Measurements from ENCODE around the gene CD83. TPM values are rescaled to one million over a fixed set of nuclear protein-coding genes. Genes with fewer than 3 reads are reported as not detected.

CD83 gene
- total and polyA plus RNA-seq, 2 of the 4 experiments (the other 2 are of a cell fraction): 2.0 to 2.5 TPM

DNA sequence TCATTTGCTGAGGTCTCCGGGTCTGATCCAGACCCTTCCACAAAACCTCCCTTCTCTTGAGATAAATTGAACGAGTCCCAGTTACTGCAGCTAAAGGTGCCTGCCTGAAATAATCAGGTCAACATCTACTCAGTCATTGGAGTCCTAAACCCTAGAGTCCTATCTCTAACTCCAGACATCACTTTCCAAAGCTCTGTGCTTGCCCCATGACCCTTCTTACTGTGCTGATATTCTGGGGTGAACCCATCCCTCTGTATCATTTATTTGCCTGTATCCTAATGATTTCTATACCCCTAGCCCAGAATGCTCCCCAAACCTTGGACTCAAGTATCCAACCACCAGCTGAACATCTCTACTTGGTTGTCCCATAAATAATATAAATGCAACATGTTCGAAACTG lies 35.7 kb downstream of the CD83 start:
- no peak overlapping the region for H3K4me2 ChIP-seq (ENCODE audit: low read depth, low read length)
- no peak overlapping the region for H2AK5ac ChIP-seq (ENCODE audit: low read depth, low read length)
- no peak overlapping the region for H2AFZ ChIP-seq (replicated peaks; ENCODE audit: low read length, poor library complexity)
- TF ChIP-seq BHLHE40 (IDR thresholded peaks at IDR 0.05; ENCODE audit: low read depth, low read length) (no peak), MXI1 (IDR thresholded peaks at IDR 0.05; ENCODE audit: borderline replicate concordance, low read depth, low read length) (no peak), POLR2A (IDR thresholded peaks at IDR 0.05; ENCODE audit: low read depth, low read length) (no peak), NFE2L2 (IDR thresholded peaks at IDR 0.05; ENCODE audit: low read depth, low read length) (no peak), RCOR1 (IDR thresholded peaks at IDR 0.05; ENCODE audit: insufficient replicate concordance, low read length) (no peak), RAD21 (IDR thresholded peaks at IDR 0.05; ENCODE audit: low read length) (no peak), MAFK (IDR thresholded peaks at IDR 0.05; ENCODE audit: low read depth, low read length) (no peak), CHD1 (IDR thresholded peaks at IDR 0.05; ENCODE audit: low read depth, low read length) (no peak)
- TF ChIP-seq, protein P1, sequence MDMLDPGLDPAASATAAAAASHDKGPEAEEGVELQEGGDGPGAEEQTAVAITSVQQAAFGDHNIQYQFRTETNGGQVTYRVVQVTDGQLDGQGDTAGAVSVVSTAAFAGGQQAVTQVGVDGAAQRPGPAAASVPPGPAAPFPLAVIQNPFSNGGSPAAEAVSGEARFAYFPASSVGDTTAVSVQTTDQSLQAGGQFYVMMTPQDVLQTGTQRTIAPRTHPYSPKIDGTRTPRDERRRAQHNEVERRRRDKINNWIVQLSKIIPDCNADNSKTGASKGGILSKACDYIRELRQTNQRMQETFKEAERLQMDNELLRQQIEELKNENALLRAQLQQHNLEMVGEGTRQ (IDR thresholded peaks at IDR 0.05; ENCODE audit: low read depth, low read length): no peak
- TF ChIP-seq, protein P2, sequence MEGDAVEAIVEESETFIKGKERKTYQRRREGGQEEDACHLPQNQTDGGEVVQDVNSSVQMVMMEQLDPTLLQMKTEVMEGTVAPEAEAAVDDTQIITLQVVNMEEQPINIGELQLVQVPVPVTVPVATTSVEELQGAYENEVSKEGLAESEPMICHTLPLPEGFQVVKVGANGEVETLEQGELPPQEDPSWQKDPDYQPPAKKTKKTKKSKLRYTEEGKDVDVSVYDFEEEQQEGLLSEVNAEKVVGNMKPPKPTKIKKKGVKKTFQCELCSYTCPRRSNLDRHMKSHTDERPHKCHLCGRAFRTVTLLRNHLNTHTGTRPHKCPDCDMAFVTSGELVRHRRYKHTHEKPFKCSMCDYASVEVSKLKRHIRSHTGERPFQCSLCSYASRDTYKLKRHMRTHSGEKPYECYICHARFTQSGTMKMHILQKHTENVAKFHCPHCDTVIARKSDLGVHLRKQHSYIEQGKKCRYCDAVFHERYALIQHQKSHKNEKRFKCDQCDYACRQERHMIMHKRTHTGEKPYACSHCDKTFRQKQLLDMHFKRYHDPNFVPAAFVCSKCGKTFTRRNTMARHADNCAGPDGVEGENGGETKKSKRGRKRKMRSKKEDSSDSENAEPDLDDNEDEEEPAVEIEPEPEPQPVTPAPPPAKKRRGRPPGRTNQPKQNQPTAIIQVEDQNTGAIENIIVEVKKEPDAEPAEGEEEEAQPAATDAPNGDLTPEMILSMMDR (conservative IDR thresholded peaks at IDR 0.05; ENCODE audit: low read depth, low read length): no peak
- H3K27me3 ChIP-seq (ENCODE audit: control insufficient read depth, insufficient read depth, low read length): peaks cover 34% of the 10 kb centered on the region
- H3K4ac ChIP-seq (ENCODE audit: low read depth, low read length): no peak overlapping the region
- H3K14ac ChIP-seq (replicated peaks; ENCODE audit: low read depth, low read length): no peak overlapping the region
- ChIA-PET POLR2A (ENCODE audit: unreplicated experiment) (no interaction called here), CTCF (no interaction called here)
- H3K27ac ChIP-seq (ENCODE audit: insufficient read depth, low read length): no peak overlapping the region
- H3K9ac ChIP-seq (ENCODE audit: low read depth, low read length): no peak overlapping the region
- intact Hi-C loops (cut with micrococcal nuclease): no loop called here
- no CpG with 5 or more reads among the region's 3 CpGs for WGBS, 2 experiments (ENCODE audit: extremely low coverage in 2 of 2, insufficient read length in 1 of 2)
- in situ Hi-C loops (cut with MboI; ENCODE audit: low sequenced_read_pairs): no loop called here
- no peak overlapping the region for H4K8ac ChIP-seq (ENCODE audit: low read depth in 2 of 2, low read length in 2 of 2)
- no peaks in the 10 kb centered on the region for H3K36me3 ChIP-seq (ENCODE audit: control insufficient read depth, insufficient read depth, low read length)
- no peaks in the 10 kb centered on the region for H3K4me1 ChIP-seq (ENCODE audit: control insufficient read depth, insufficient read depth, low read length)
- H2BK120ac ChIP-seq (ENCODE audit: low read depth, low read length): no peak overlapping the region
- H2BK5ac ChIP-seq (ENCODE audit: low read depth, low read length, poor library complexity, severe bottlenecking): no peak overlapping the region
- H2BK20ac ChIP-seq (ENCODE audit: low read depth, low read length): no peak overlapping the region
- no peak overlapping the region for H3K23ac ChIP-seq (ENCODE audit: low read depth, low read length)
- H3K56ac ChIP-seq (ENCODE audit: extremely low read depth, insufficient read depth, low read length): no peak overlapping the region
- dilution Hi-C loops (cut with HindIII; ENCODE audit: low sequenced_read_pairs, unreplicated experiment): no loop called here
- DNase-seq (no peak), ATAC-seq (ENCODE audit: low read depth) (no peak)
- no peaks in the 10 kb centered on the region for H3K79me1 ChIP-seq (ENCODE audit: low read depth in 1 of 2, low read length in 2 of 2)
- no peak overlapping the region for H2BK15ac ChIP-seq (ENCODE audit: low read depth, low read length)
- H2AK9ac ChIP-seq (replicated peaks; ENCODE audit: low read depth, low read length, poor library complexity): no peak overlapping the region
- no peaks in the 10 kb centered on the region for H4K20me1 ChIP-seq (ENCODE audit: insufficient read depth, low read length)
- no TSS peak for BruUV-seq (replicated peaks)
- no peak overlapping the region for H3K4me3 ChIP-seq (ENCODE audit: insufficient read depth, low read depth, low read length)
- no peak overlapping the region for H4K5ac ChIP-seq (ENCODE audit: low read depth, low read length)
- H4K91ac ChIP-seq (ENCODE audit: insufficient read depth, low read depth, low read length): no peak overlapping the region
- no peaks in the 10 kb centered on the region for H3K9me3 ChIP-seq (ENCODE audit: control insufficient read depth, insufficient read depth, low read length)
- no peaks in the 10 kb centered on the region for H3K9me1 ChIP-seq (ENCODE audit: insufficient read depth, low read length)
- H3K18ac ChIP-seq (ENCODE audit: low read depth, low read length): no peak overlapping the region

Data from IMR-90 (cell line).